Dedifferentiated amniotic fluid mesenchymal stem cell (primary cell): ENCODE results near the gene LYRM4.
"Not testable (repeated sequence)": the region's sequence is repeated elsewhere in the genome, so short reads cannot be mapped to it uniquely, and the experiment has no call there.

Source experiments
- DNase-seq: peaks from one replicate; pipeline ENCODE4 v3.0.0-alpha.2; 2016; ENCODE audit errors: extremely low spot score

LYRM4 gene

DNA sequence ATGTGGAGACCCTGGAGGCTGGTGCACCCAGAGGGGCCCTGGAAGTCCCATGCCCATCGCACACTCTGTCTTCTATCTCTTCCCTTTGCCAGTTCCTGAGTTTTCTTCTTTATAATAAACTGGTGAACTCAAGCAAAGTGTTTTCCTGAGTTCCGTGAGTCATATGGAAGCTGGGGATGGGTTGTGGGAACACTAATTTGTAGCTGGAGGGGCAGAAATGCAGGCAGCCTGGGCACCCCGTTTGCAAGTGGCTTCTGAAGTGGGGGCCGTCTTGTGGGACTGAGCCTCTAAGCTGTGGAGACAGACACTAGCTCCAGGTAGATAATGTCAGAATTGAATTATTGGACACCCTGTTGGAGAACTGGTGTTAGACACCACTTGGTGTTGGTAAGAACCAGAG is 178.8 kb downstream of the LYRM4 start:
- DNase-seq = no peak

DNA sequence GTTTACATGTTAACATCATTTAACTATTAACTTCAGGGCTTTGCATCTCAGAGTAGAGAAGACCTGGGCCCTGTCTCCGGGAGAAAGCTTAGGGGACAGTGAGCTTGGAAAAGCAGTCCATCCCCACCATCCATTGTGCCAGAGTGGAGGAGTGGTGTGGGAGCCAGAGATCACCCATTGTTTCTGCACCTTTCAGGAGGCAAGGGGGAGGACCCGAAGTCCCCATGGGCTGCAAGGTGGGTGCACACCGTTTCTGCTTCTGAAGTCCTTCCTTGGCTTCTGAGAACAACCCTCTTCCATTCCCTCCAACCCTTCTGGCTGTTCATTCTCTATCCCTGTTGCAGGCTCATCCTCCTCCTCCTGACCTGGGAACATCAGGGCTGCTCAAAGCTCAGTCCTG is 179.6 kb downstream of the LYRM4 start:
- no peak for DNase-seq

DNA sequence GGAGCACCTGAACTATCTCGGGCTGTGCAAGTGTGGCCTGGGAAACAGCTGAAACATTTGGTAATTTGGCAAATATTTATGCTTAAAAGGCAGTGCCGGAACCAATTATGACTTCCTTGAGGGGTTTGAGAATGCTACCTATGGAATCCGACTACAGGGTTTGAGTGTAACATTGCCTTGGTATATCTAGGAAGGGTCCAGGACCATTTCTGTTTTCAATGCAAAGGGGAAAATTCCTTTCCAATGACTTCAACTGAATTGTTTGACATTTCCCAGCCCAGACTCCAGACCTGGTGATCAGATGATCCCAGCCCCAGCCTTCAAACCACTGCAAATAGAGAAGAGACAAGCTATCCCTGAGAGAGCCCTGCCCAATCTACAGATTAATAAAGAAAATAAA is 180.2 kb downstream of the LYRM4 start:
- DNase-seq = no peak

DNA sequence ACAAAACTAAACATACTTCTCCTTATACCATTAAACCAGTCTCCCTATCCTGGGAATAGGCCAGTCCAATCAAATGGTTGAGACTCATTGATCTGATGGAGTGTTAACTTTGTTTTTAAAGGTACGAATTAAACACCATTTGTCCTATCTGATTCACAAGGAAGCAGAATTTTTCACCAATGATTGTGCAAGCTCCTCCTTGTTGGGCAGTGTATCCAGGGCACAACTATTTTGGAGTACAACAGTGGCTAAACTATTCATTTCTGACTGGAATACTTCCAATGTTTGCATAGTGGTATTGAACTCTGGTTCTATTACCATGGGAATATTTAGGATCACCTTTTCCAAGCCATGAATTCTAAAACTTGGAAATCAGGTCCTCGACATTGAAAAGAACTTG is 181.1 kb downstream of the LYRM4 start:
- DNase-seq = no peak

DNA sequence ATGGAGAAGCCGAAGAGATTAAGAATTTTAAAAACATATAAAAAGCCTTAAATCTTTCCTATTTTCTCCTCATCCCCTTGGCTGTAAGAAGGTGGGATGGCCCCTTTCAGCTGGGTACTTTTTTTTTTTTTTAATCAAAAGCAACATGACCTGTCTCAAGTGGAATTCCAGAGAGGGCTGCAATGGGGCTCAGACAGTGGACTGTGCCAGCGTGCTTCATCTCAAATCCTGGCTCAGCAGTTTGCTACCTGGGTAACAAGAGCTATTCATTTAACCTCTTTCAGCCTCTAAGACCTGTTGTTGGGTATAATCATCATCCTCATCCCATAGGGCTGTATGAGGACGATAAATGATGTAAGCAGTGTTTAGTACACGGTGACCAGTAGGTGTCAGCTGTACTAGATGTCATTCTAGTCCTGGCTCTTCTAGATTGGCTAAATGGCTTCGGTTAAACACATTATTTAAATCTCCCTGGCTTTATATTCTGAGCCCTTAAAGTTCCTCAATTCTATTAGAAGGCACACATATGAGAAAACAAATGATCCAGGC is 182.6 kb downstream of the LYRM4 start:
- DNase-seq = no peak

DNA sequence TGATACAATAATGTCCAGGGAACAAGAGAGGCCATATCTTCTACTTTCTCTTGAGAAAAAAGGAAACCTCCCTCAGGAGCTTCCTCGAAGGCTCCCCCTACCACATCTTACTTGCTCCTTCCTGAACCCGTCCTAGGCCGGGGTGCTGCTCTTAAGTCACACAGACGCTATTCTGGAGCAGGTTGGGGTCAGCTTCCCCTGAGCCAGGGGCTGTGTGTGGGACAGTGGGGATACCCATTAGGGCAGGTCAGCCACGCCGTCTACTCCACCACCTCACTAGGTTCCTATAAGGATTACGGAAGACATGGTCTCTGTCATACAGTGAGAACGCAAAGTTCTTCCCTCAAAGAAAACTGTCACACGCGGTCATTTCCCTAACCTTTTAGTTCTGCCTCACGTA is 183.8 kb downstream of the LYRM4 start:
- DNase-seq = no peak

DNA sequence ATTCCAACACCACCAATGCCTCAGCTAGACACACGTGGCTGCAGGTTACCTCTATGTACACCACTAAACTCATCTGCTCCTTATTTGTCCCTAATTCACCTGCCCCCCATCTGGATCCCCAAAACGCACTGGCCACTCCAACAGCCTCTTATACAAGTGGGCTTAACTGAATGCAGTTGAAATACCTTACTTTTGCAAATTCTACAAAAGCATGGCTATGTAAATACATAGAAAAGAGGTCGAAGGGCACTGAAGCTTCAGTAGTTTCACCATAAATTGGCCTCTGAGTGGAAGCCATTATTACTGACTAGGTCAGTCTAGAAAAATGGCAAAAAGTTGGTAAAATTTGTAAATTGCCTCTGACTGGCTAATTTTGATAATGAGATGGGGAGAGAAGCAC is 186.8 kb downstream of the LYRM4 start:
- DNase-seq = no peak

DNA sequence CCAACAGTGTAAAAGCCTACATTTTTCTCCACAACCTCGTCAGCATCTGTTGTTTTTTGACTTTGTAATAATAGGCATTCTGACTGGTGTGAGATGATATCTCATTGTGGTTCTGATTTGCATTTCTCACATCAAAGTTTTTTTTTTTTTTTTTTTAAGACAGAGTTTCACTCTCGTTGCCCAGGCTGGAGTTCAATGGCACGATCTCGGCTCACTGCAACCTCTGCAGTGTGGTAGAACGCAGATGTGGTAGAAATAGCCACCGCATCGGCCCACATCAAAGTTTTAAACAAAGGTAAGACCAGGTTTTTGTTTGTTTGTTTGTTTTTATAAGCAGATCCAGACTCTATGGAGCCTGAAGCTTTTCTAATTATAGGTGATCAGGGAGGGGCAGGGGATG is 188.3 kb downstream of the LYRM4 start:
- DNase-seq = no peak

DNA sequence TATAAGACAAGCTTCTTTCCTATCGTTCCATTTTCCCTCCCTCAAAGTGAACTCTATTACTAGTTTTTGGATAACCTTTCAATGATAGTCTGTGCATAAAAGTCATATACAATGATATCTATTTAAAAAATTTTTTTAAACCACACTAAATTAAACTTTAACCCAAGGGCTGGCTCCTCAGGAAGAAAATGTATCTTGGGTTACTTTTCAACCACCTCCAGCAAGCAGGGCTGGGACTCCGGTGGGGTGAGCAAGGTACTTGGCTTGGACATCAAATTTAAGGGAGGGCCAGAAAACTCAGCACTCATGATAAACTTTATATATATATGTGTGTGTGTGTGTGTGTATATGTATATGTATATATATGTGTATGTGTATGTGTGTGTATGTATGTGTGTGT is 189.5 kb downstream of the LYRM4 start:
- no peak for DNase-seq

DNA sequence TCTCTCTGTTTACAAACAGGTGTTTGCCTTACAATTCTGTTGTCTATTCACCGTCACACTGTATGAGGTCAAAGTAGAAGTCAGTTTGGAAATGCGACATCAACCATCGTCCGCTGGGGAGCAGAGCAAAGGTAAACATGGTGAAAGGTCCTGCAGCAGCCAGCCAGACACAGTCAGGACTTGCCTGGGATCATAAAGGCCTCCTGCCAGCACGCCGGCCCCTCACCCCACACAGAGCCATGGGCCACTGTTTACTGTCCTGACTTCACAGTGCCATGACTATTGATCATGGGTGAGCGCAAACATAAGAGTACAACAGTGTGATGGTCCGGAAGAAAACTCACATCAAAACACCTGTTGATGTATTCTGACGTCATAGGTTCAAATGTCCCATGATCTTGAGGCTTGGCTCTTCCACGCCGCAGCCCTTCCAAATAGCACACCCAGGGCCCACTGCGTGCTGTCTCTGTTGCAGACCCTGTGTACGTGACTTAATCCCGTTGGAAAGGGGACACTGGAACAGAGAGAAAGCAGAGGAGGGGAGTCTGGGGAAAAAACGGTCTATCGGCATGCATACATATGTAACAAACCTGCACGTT is 192.5 kb downstream of the LYRM4 start:
- DNase-seq = no peak

DNA sequence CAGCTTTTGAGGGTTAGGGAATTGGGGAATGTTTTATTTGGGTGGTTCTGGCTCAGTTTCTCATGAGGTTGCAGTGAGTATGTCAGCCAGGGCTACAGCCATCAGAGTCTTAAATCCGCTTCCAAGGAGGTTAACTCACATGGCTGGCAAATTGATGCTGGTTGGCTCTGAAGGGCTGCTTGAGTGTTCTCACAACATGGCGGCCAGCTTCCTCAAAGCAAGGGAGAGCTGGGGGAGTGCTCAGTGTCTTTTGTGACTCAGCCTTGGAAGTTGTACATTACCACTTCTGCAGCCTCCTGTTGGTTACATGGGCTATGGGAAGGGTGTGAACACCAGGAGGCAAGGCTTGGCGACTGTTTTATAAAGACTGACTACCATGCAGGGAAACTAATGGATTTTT is 193.4 kb downstream of the LYRM4 start:
- no peak for DNase-seq

DNA sequence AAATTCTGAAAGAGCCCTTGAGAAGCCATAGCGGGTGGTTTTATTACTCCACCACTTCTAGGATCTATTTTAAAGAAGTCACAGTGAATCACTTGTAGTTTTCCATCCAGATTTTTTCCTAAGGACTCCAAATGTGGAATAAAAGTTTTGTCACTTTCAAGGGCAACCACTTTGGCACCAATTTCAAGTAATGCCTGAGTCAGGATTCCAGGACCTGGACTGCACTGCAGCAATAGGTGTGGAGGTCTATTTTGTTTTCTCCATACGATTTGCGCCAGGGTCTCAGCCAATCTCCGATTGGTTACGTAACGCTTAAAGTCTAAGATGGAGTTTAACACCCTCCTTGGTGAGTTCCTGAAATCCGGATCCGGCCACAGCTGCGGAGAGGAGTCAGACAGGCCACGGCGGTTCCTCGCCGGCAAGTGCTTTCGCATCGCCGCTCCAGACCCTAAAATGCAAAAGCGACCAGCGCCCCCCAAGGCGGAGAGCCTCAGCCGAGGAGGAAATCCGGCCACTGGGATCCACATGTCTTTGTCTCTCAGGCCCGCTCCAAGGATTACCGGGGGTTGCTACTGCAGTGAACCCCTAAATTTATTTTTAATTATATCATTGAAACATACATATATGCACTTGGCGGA is 194.2 kb downstream of the LYRM4 start:
- DNase-seq = no peak

DNA sequence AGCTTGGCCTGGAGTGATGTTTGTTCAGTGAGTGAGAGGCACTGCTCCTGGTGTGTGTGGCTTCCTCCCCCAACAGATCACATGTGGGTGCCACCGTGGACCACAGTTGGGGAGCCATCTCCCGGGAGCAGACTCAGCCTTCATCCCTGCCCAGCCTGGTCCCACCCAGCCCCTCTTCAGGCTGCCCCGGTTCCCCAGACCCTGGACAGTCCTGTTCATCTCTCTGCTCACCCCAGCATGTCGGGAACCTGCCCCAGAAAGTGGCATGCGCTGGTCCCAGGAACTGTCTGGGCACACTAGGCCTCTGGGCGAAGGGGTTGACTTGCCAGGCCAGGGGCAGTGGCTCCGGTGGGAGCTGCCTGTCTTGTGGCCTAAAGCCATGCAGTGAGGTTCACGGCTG is 197.1 kb downstream of the LYRM4 start:
- DNase-seq = no peak

DNA sequence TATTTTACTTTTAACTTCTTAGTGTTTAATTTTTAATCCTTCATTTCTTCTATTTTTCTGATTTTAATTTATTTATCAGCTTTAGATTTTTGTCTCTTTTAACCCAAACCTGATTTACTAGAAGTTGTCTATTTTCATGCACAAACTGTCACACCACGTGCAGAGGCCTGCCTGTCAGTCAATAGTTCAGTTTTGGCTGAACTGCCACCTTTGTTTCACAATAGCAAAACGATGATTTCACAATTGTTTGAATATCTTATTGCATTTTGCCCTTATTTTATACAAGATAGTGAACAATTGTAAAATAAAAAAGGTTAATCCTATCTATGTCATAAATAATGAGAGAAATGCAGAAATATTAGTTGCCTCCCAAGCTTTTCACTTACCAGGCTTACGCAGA is 199.6 kb downstream of the LYRM4 start:
- no peak for DNase-seq

DNA sequence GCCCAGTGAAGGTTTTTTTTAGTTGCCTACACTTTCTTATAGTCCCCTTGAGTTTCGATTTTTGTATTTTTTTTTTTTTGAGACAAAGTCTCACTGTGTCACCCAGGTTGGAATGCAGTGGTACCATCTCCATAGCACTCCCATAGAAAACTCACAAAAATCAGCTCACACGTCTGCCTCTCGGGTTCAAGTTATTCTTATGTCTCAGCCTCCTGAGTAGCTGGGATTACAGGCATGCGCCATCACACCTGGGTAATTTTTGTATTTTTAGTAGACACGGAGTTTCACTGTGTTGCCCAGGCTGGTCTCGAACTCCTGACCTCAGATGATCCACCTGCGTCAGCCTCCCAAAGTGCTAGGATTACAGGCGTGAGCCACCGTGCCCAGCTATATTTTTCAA is 200.3 kb downstream of the LYRM4 start:
- not testable (repeated sequence) for DNase-seq

DNA sequence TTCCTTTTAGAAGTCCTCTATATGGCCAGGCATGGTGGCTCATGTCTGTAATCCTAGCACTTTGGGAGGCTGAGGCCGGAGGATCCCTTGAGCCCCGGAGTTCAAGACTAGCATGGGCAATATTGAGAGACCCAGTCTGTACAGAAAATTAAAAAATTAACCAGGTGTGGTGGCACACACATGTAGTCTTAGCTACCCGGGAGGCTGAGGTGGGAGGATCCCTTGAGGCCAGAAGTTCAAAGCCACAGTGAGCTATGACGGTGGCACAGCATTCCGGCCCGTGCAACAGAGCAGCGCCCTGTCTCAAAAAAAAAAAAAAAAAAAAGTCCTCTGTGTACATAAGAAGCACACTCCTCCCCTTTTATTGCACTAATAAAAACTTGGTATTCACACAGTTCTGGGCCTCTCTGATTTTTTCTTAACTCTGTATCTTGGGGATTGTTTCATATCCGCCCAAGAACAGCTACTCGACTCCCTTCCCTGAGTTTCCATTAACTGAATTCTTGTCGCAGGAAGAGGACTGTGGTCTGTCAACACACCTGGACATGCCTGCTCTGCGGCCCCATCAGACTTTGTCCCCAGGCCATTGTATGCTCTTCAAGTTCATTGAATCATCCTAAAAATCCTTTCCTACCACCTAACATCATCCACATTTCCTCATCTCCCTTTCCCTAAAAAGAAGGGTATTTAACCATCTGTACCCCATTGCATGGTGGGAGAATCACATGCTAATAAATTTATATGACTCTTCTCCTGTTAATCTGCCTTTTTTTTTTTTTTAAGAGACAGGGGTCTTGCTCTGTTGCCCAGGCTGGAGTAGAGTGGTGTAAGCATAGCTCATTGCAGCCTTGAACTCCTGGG is 201.5 kb downstream of the LYRM4 start:
- DNase-seq = no peak
